Prostate gland (tissue), 2 donors: ENCODE measurements around the gene CSRP1. TPM values are rescaled to one million over a fixed set of nuclear protein-coding genes. Genes with fewer than 3 reads are reported as not detected.
"Not testable (repeated sequence)": the region's sequence is repeated elsewhere in the genome, so short reads cannot be mapped to it uniquely, and the experiment has no call there.

Experiments
- DNase-seq: peaks from one replicate; pipeline ENCODE4 v3.0.0-alpha.2; 2019; ENCODE audit warnings: low spot score
- H3K27ac ChIP-seq, 2 donors: fragments of 200-600 bp; sonication (generic); 2 replicates each; pipeline ENCODE4 v1.5.1; 2017 to 2019
- H3K27me3 ChIP-seq: fragments of 200-600 bp; sonication (generic); replicated peaks from 2 replicates; pipeline ENCODE4 v1.5.1; 2019; ENCODE audit not compliant: insufficient read depth
- H3K36me3 ChIP-seq, 2 donors: fragments of 200-600 bp; sonication (generic); 1 replicate in 1 of 2; 2 replicates in 1 of 2; pipeline versions ENCODE4 v1.5.1 to v1.8.1; 2017 to 2019
- H3K4me1 ChIP-seq: fragments of 200-600 bp; sonication (generic); replicated peaks from 2 replicates; pipeline ENCODE4 v1.5.1; 2019
- H3K4me3 ChIP-seq, 2 donors: fragments of 200-600 bp; sonication (generic); 2 replicates each; pipeline ENCODE4 v1.5.1; 2017 to 2019
- H3K9me3 ChIP-seq: fragments of 200-600 bp; sonication (generic); 2 replicates; pipeline ENCODE4 v1.5.1; 2017
- CTCF ChIP-seq, 4 experiments: fragments of 200-600 bp in 2 of 4; fragments of 450-650 bp in 2 of 4; sonication (generic) in 2 of 4; IDR thresholded peaks; 1 replicate in 3 of 4; 2 replicates in 1 of 4; pipeline ENCODE4 v1.5.1; 2016 to 2019; ENCODE audit warnings: antibody characterized with exemption in 4 of 4, mild to moderate bottlenecking in 2 of 4, moderate library complexity in 2 of 4
- POLR2A ChIP-seq: fragments of 450-650 bp; IDR thresholded peaks from one replicate; pipeline ENCODE4 v1.6.1; 2016; ENCODE audit warnings: antibody characterized with exemption, mild to moderate bottlenecking
- POLR2AphosphoS5 ChIP-seq: sonication (generic); formaldehyde crosslinking; IDR thresholded peaks from one replicate; pipeline ENCODE4 v1.6.1; 2017; ENCODE audit warnings: antibody characterized with exemption
- WGBS: methylation state at CpG from one replicate; pipeline ENCODE4 v1.1.5; 2018; 5-methylcytosine and 5-hydroxymethylcytosine counted together
- intact Hi-C: fragments of 100-400 bp; cut with DNase I; formaldehyde crosslinking; loops from one replicate; pipeline ENCODE4 v1.14.2; 2022
- total RNA-seq, 2 donors: library from RNA; depleted of rRNA; stranded (reverse); fragments of >200 nt; gene quantifications; one replicate each; pipeline ENCODE4 v1.1.0, GENCODE V29; 2016

CSRP1 gene
- total RNA-seq, 2 donors from 2014 or later, result 1,117 to 1,634 TPM

- DNase-seq, result no peak
- Histone ChIP-seq H3K36me3 (no peaks in the 10 kb centered on the region), H3K27ac (no peak overlapping the region), H3K4me3 (no peak overlapping the region), H3K9me3 (no peaks in the 10 kb centered on the region), H3K4me1 (no peaks in the 10 kb centered on the region), H3K27me3 (no peaks in the 10 kb centered on the region)
- intact Hi-C loops, result no loop called here
- TF ChIP-seq POLR2AphosphoS5, result no peak
- TF ChIP-seq POLR2A, result no peak
- TF ChIP-seq CTCF (IDR thresholded peaks at IDR 0.05), result no peak
- WGBS, result 65% methylated on average over 5 of the region's 5 CpGs
Measured at GRCh38 chr1:201552941-201553351, 46.0 kb upstream of the CSRP1 start.

- Histone ChIP-seq H3K4me1 (no peaks in the 10 kb centered on the region), H3K9me3 (no peaks in the 10 kb centered on the region), H3K27me3 (no peaks in the 10 kb centered on the region), H3K4me3 (no peak overlapping the region), H3K36me3 (no peaks in the 10 kb centered on the region), H3K27ac (no peak overlapping the region)
- no peak for DNase-seq
- intact Hi-C loops, result no loop called here
- WGBS, result 92% methylated on average over 12 of the region's 12 CpGs
- no peak for TF ChIP-seq CTCF (IDR thresholded peaks at IDR 0.05)
- TF ChIP-seq POLR2AphosphoS5, result no peak
- no peak for TF ChIP-seq POLR2A
Measured at GRCh38 chr1:201551877-201552731, 45.2 kb upstream of the CSRP1 start.

- 96% methylated on average over 3 of the region's 3 CpGs for WGBS
- no peak overlapping the region for H3K4me3 ChIP-seq
- intact Hi-C loops, result no loop called here
- no peak overlapping the region for H3K27ac ChIP-seq
- H3K36me3 ChIP-seq, result no peaks in the 10 kb centered on the region
- TF ChIP-seq CTCF (IDR thresholded peaks at IDR 0.05) (no peak), POLR2AphosphoS5 (no peak), POLR2A (no peak)
- H3K27me3 ChIP-seq, result no peaks in the 10 kb centered on the region
- H3K4me1 ChIP-seq, result no peaks in the 10 kb centered on the region
- H3K9me3 ChIP-seq, result no peaks in the 10 kb centered on the region
- DNase-seq, result no peak
Measured at GRCh38 chr1:201551096-201551495, 44.2 kb upstream of the CSRP1 start.

GRCh38 chr1:201549522-201549921 is 42.6 kb upstream of the CSRP1 start:
- H3K9me3 ChIP-seq, intact Hi-C loops, H3K27me3 ChIP-seq, H3K36me3 ChIP-seq, DNase-seq, H3K4me3 ChIP-seq, H3K4me1 ChIP-seq, H3K27ac ChIP-seq: not testable (repeated sequence)
- WGBS, result 88% methylated on average over 5 of the region's 5 CpGs

GRCh38 chr1:201545851-201546492 is 39.0 kb upstream of the CSRP1 start:
- no peaks in the 10 kb centered on the region for H3K4me1 ChIP-seq
- TF ChIP-seq CTCF (IDR thresholded peaks at IDR 0.05) (no peak), POLR2AphosphoS5 (no peak), POLR2A (no peak)
- H3K36me3 ChIP-seq, result no peaks in the 10 kb centered on the region
- H3K9me3 ChIP-seq, result no peaks in the 10 kb centered on the region
- no peaks in the 10 kb centered on the region for H3K27me3 ChIP-seq
- H3K4me3 ChIP-seq, result no peak overlapping the region
- intact Hi-C loops, result no loop called here
- no peak overlapping the region for H3K27ac ChIP-seq
- no peak for DNase-seq
- WGBS, result 57% methylated on average over 9 of the region's 9 CpGs
